OCI-LY3 (cell line): ENCODE results near the gene NAV2.

Source experiments
- CTCF ChIP-seq: fragments of 200-600, 300-600 bp; sonication (generic); IDR thresholded peaks from 2 replicates; pipeline ENCODE4 v1.5.1; 2014; ENCODE audit warnings: antibody characterized with exemption, low read length, low read depth
- EZH2phosphoT487 ChIP-seq: fragments of 200-600 bp; shearing (Covaris generic); IDR thresholded peaks from 2 replicates; pipeline ENCODE4 v1.6.1; 2018; ENCODE audit warnings: antibody characterized with exemption, mixed run types, low read depth

GRCh38 chr11:19934828-19935259, 222.2 kb downstream of the NAV2 start:
- TF ChIP-seq CTCF (no peak), EZH2phosphoT487 (no peak)
